Esophagus (tissue), 2 donors: ENCODE measurements around the gene ARHGEF19. TPM values are rescaled to one million over a fixed set of nuclear protein-coding genes. Genes with fewer than 3 reads are reported as not detected.

Experiments used
- H3K27ac ChIP-seq, 2 donors: one replicate each; pipeline ENCODE4 v1.5.1; 2013; ENCODE audit warnings: low read depth in 2 of 2, mild to moderate bottlenecking in 2 of 2, inconsistent platforms in 1 of 2, low read length in 1 of 2, moderate library complexity in 1 of 2
- H3K27me3 ChIP-seq, 2 donors: one replicate each; pipeline ENCODE4 v1.6.1; 2013; ENCODE audit warnings: low read length in 2 of 2, control low read depth in 1 of 2, mild to moderate bottlenecking in 1 of 2; ENCODE audit not compliant: insufficient read depth in 2 of 2, control insufficient read depth in 1 of 2
- H3K36me3 ChIP-seq, 2 donors: one replicate each; pipeline ENCODE4 v1.6.1; 2013; ENCODE audit warnings: low read length in 1 of 2; ENCODE audit not compliant: control insufficient read depth in 2 of 2, insufficient read depth in 2 of 2
- H3K4me1 ChIP-seq, 2 donors: one replicate each; pipeline ENCODE4 v1.6.1; 2013; ENCODE audit warnings: low read length in 1 of 2; ENCODE audit not compliant: control insufficient read depth in 2 of 2, insufficient read depth in 2 of 2
- H3K4me3 ChIP-seq, 2 donors: one replicate each; pipeline ENCODE4 v1.5.1; 2013; ENCODE audit warnings: low read length in 2 of 2, mild to moderate bottlenecking in 2 of 2, low read depth in 1 of 2, moderate library complexity in 1 of 2
- H3K9me3 ChIP-seq, 2 donors: one replicate each; pipeline ENCODE4 v1.6.1; 2013; ENCODE audit warnings: mild to moderate bottlenecking in 2 of 2, low read depth in 1 of 2, low read length in 1 of 2, moderate library complexity in 1 of 2; ENCODE audit not compliant: control insufficient read depth in 2 of 2, insufficient read depth in 1 of 2
- WGBS, 2 donors: extraction: QIAGEN DNeasy Blood & Tissue Kit; methylation state at CpG; one replicate each; pipeline ENCODE4 v1.1.7; 2013; 5-methylcytosine and 5-hydroxymethylcytosine counted together
- polyA plus RNA-seq, 2 donors: library from polyadenylated mRNA; stranded (reverse); fragments of 200-250 nt; gene quantifications; one replicate each; pipeline ENCODE4 v1.2.3, GENCODE V29; 2013
- donor health status: healthy with polysubstance abuse.
- donor health status: Bipolar disorder and iron deficiency.

Gene ARHGEF19
- polyA plus RNA-seq, 2 donors, result 20.1 to 31.1 TPM

GRCh38 chr1:16178596-16179497 is 33.6 kb downstream of the ARHGEF19 start:
- H3K4me1 ChIP-seq, result peaks cover 19 to 49% of the 10 kb centered on the region in 2 donors
- WGBS, 2 donors, result 61 to 66% methylated on average over 19 of the region's 19 CpGs

GRCh38 chr1:16177306-16177705 is 35.1 kb downstream of the ARHGEF19 start:
- no peak overlapping the region for H3K4me3 ChIP-seq
- no peaks in the 10 kb centered on the region for H3K27me3 ChIP-seq
- peak overlapping the region; percentile 44 to 86 for H3K27ac ChIP-seq
- no peaks in the 10 kb centered on the region for H3K36me3 ChIP-seq
- peaks cover 21 to 47% of the 10 kb centered on the region in 2 donors for H3K4me1 ChIP-seq
- 93 to 95% methylated on average over 4 of the region's 4 CpGs for WGBS, 2 donors
- H3K9me3 ChIP-seq, result no peaks in the 10 kb centered on the region

More at GRCh38 chr1:16178596-16179497, 33.6 kb downstream of the ARHGEF19 start:
- H3K36me3 ChIP-seq, result no peaks in the 10 kb centered on the region
- no peaks in the 10 kb centered on the region for H3K9me3 ChIP-seq
- H3K4me3 ChIP-seq, result no peak overlapping the region
- H3K27ac ChIP-seq, result peak overlapping the region; percentile 75 to 96
- H3K27me3 ChIP-seq, result no peaks in the 10 kb centered on the region

- H3K36me3 ChIP-seq, result no peaks in the 10 kb centered on the region
- peaks cover 21 to 43% of the 10 kb centered on the region in 2 donors for H3K4me1 ChIP-seq
- WGBS, 2 donors, result 74 to 79% methylated on average over 7 of the region's 7 CpGs
- no peaks in the 10 kb centered on the region for H3K27me3 ChIP-seq
- H3K4me3 ChIP-seq, result no peak overlapping the region
- no peaks in the 10 kb centered on the region for H3K9me3 ChIP-seq
- H3K27ac ChIP-seq, result peak overlapping the region; percentile 80 to 86
Measured at GRCh38 chr1:16176653-16177052, 35.8 kb downstream of the ARHGEF19 start.

- H3K36me3 ChIP-seq, result no peaks in the 10 kb centered on the region
- H3K27ac ChIP-seq, result peak overlapping the region; percentile 90 to 97
- no peaks in the 10 kb centered on the region for H3K27me3 ChIP-seq
- WGBS, 2 donors, result 14 to 26% methylated on average over 24 of the region's 24 CpGs
- H3K4me3 ChIP-seq, result no peak overlapping the region
- H3K9me3 ChIP-seq, result no peaks in the 10 kb centered on the region
- H3K4me1 ChIP-seq, result peaks cover 19 to 46% of the 10 kb centered on the region in 2 donors
Measured at GRCh38 chr1:16175610-16176553, 36.6 kb downstream of the ARHGEF19 start.

- H3K27ac ChIP-seq, result peak overlapping the region; percentile 90 to 97
- H3K36me3 ChIP-seq, result no peaks in the 10 kb centered on the region
- 56 to 64% methylated on average over 22 of the region's 22 CpGs for WGBS, 2 donors
- H3K9me3 ChIP-seq, result no peaks in the 10 kb centered on the region
- peaks cover 19 to 43% of the 10 kb centered on the region in 2 donors for H3K4me1 ChIP-seq
- H3K27me3 ChIP-seq, result no peaks in the 10 kb centered on the region
- H3K4me3 ChIP-seq, result no peak overlapping the region
Measured at GRCh38 chr1:16174886-16175598, 37.4 kb downstream of the ARHGEF19 start.

GRCh38 chr1:16174261-16174868 is 38.1 kb downstream of the ARHGEF19 start:
- Histone ChIP-seq H3K4me3 (no peak overlapping the region), H3K4me1 (peaks cover 19 to 43% of the 10 kb centered on the region in 2 donors), H3K27me3 (no peaks in the 10 kb centered on the region), H3K36me3 (no peaks in the 10 kb centered on the region), H3K27ac (peak overlapping the region; percentile 90 to 97), H3K9me3 (no peaks in the 10 kb centered on the region)
- 71 to 72% methylated on average over 9 of the region's 9 CpGs for WGBS, 2 donors

GRCh38 chr1:16173447-16174260 is 38.8 kb downstream of the ARHGEF19 start:
- Histone ChIP-seq H3K27me3 (no peaks in the 10 kb centered on the region), H3K36me3 (no peaks in the 10 kb centered on the region), H3K4me1 (peaks cover 19 to 43% of the 10 kb centered on the region in 2 donors), H3K4me3 (peak overlapping the region in 1 of 2 donors; percentile 0), H3K9me3 (no peaks in the 10 kb centered on the region), H3K27ac (peak overlapping the region; percentile 90 to 97)
- 51 to 58% methylated on average over 12 of the region's 12 CpGs for WGBS, 2 donors

- Histone ChIP-seq H3K4me1 (peaks cover 20 to 43% of the 10 kb centered on the region in 2 donors), H3K27ac (peak overlapping the region; percentile 90 to 97), H3K36me3 (no peaks in the 10 kb centered on the region), H3K9me3 (no peaks in the 10 kb centered on the region), H3K4me3 (peak overlapping the region in 1 of 2 donors; percentile 0), H3K27me3 (no peaks in the 10 kb centered on the region)
- WGBS, 2 donors, result 62 to 63% methylated on average over 14 of the region's 14 CpGs
Measured at GRCh38 chr1:16172964-16173446, 39.4 kb downstream of the ARHGEF19 start.
